Osteocyte (in vitro differentiated cells): ENCODE measurements around the gene PADI2. TPM values are rescaled to one million over a fixed set of nuclear protein-coding genes. Genes with fewer than 3 reads are reported as not detected.

Experiments used
- DNase-seq: peaks from one replicate; pipeline ENCODE4 v3.0.0; 2021; ENCODE audit warnings: mixed read lengths; ENCODE audit not compliant: unreplicated experiment; ENCODE audit errors: extremely low spot score
- H3K27ac Mint-ChIP-seq: one replicate; pipeline ENCODE4 v1.8.0; 2021; ENCODE audit warnings: mild to moderate bottlenecking, mixed read lengths; ENCODE audit not compliant: unreplicated experiment
- H3K27me3 Mint-ChIP-seq: one replicate; pipeline ENCODE4 v1.8.0; 2021; ENCODE audit warnings: mixed read lengths; ENCODE audit not compliant: unreplicated experiment
- H3K36me3 Mint-ChIP-seq: one replicate; pipeline ENCODE4 v1.8.0; 2021; ENCODE audit warnings: mixed read lengths; ENCODE audit not compliant: unreplicated experiment
- H3K4me1 Mint-ChIP-seq: one replicate; pipeline ENCODE4 v1.8.0; 2021; ENCODE audit warnings: mixed read lengths; ENCODE audit not compliant: unreplicated experiment
- H3K4me3 Mint-ChIP-seq: one replicate; pipeline ENCODE4 v1.8.0; 2021; ENCODE audit warnings: mild to moderate bottlenecking, moderate library complexity, mixed read lengths; ENCODE audit not compliant: unreplicated experiment
- H3K9me3 Mint-ChIP-seq: one replicate; pipeline ENCODE4 v1.8.0; 2021; ENCODE audit warnings: mixed read lengths; ENCODE audit not compliant: unreplicated experiment
- total RNA-seq: library from RNA; stranded (reverse); gene quantifications from 2 replicates; pipeline ENCODE4 v1.2.1, GENCODE V29; 2021
- TF ChIP-seq, protein P1 (sequence below): fragments of 200-600 bp; sonication (generic); IDR thresholded peaks from 2 replicates; pipeline ENCODE4 v1.5.0; 2021; ENCODE audit warnings: antibody characterized with exemption, mild to moderate bottlenecking, moderate library complexity

PADI2 gene
- total RNA-seq, 1 donor from 2014 or later: 111 TPM

DNA sequence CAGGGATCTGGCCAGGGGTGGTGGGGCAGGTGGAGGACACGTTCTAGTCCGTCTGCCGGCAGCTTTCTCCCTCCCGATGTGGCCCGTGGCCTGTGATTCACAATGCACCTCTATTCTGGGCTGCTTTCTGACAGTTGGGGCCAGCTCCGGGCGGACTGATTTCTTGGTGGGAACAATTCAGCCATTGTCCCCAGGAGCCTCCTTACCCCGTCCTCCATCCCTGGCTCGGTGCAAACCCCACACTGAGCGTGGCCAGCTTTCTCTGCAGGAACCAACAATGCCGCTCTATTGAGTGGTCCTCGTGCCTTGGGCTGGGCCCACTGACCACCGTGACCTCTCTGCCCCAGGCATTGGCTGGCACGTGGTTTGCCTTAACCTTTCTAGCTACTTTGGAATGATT is 29.7 kb downstream of the PADI2 start:
- Mint-ChIP-seq H3K27me3 (peaks cover 9% of the 10 kb centered on the region), H3K4me1 (peaks cover 6% of the 10 kb centered on the region), H3K9me3 (no peaks in the 10 kb centered on the region), H3K4me3 (no peak overlapping the region), H3K27ac (no peak overlapping the region), H3K36me3 (peaks cover 7% of the 10 kb centered on the region)
- no peak for DNase-seq
- TF ChIP-seq, protein P1, sequence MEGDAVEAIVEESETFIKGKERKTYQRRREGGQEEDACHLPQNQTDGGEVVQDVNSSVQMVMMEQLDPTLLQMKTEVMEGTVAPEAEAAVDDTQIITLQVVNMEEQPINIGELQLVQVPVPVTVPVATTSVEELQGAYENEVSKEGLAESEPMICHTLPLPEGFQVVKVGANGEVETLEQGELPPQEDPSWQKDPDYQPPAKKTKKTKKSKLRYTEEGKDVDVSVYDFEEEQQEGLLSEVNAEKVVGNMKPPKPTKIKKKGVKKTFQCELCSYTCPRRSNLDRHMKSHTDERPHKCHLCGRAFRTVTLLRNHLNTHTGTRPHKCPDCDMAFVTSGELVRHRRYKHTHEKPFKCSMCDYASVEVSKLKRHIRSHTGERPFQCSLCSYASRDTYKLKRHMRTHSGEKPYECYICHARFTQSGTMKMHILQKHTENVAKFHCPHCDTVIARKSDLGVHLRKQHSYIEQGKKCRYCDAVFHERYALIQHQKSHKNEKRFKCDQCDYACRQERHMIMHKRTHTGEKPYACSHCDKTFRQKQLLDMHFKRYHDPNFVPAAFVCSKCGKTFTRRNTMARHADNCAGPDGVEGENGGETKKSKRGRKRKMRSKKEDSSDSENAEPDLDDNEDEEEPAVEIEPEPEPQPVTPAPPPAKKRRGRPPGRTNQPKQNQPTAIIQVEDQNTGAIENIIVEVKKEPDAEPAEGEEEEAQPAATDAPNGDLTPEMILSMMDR: no peak

DNA sequence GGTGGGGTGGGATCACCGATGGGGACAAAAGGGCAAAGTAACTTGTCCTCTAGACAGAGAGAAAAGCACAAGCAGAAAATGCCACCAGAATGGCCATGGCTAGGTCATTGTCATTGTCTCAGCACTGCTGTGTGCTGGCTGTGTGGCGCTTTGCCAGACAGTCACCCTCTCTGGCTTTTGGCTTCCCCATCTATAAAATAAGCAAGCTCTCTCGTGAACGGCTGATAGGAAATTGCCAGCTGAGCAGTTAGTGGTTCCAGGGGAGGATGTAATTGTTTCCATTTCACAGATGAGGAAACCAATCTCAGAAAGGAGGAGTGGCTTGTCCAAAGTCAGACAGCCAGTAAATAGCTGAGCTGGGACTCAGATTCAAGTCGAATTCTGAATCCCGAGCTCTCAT is 32.5 kb downstream of the PADI2 start:
- TF ChIP-seq, protein P1: no peak

DNA sequence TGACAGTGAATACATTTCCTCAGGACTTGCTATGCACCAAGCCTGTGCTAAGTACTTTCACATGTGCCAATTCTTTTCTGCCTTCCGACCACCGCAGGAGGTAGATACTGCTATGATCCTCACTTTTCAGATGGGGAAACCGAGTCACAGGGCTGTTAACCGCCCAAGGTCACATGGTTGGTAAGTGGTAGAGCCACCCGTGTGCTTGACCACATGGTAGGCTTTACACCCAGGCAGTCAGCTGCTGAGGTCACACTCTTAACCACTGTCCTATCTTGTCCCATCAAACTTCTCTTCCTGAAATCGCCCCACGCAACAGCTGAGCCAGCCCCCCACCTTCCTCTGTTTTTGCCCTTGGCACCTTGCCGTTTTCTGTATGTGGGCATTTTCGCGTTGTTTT is 34.5 kb downstream of the PADI2 start:
- Mint-ChIP-seq H3K9me3 (no peaks in the 10 kb centered on the region), H3K27ac (no peak overlapping the region), H3K4me3 (no peak overlapping the region), H3K36me3 (peaks cover 2% of the 10 kb centered on the region), H3K4me1 (no peaks in the 10 kb centered on the region), H3K27me3 (peaks cover 4% of the 10 kb centered on the region)
- TF ChIP-seq, protein P1: no peak
- no peak for DNase-seq

More for the DNA sequence above, 32.5 kb downstream of the PADI2 start:
- H3K4me1 Mint-ChIP-seq: no peaks in the 10 kb centered on the region
- H3K36me3 Mint-ChIP-seq: peaks cover 5% of the 10 kb centered on the region
- no peaks in the 10 kb centered on the region for H3K9me3 Mint-ChIP-seq
- DNase-seq: no peak
- H3K4me3 Mint-ChIP-seq: no peak overlapping the region
- peaks cover 9% of the 10 kb centered on the region for H3K27me3 Mint-ChIP-seq
- no peak overlapping the region for H3K27ac Mint-ChIP-seq

DNA sequence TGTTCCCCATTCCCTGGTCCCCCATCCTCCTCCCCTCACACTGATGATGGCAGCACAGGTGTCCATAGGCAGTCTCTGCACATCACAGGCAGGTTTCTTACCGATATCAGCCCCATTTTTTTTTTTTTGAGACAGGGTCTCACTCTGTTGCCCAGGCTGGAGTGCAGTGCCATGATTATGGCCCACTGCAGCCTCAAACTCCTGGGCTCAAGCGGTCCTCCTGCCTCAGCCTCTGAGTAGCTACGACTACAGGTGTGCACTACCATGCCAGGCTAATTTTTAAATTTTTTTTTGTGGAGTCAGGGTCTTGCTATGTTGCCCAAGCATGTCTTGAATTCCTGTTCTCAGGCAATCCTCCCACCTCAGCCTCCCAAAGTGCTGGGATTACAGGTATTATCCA is 36.5 kb downstream of the PADI2 start:
- Mint-ChIP-seq H3K27ac (no peak overlapping the region), H3K9me3 (no peaks in the 10 kb centered on the region), H3K4me3 (no peak overlapping the region), H3K36me3 (peaks cover under 1% of the 10 kb centered on the region), H3K27me3 (no peaks in the 10 kb centered on the region), H3K4me1 (no peaks in the 10 kb centered on the region)
- TF ChIP-seq, protein P1: no peak
- no peak for DNase-seq

DNA sequence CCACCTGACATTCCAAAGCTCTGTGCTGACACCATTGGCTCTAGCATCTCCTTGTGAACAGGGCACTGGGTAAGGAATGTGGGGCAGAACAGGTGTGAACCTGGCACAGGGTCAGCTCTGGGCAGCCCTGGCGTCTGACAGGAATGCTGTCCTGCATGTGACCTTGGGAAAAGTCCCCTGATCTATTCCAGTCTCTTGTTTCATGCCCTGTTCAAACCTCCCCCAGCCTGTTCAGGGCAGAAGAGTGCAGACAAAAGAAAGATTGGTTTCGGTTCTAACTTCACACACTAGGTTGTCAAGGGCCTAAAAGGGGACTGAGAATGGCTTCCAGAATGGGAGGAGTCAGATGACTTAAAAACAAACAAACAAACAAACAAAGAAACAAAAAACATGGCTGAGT is 37.8 kb downstream of the PADI2 start:
- Mint-ChIP-seq H3K36me3 (no peaks in the 10 kb centered on the region), H3K4me1 (no peaks in the 10 kb centered on the region), H3K9me3 (no peaks in the 10 kb centered on the region), H3K4me3 (no peak overlapping the region), H3K27me3 (no peaks in the 10 kb centered on the region), H3K27ac (no peak overlapping the region)
- DNase-seq: no peak
- TF ChIP-seq, protein P1: no peak
